Fibroblast of mammary gland (primary cell): ENCODE results near the gene NCF1.
"Not testable (repeated sequence)": the region's sequence is repeated elsewhere in the genome, so short reads cannot be mapped to it uniquely, and the experiment has no call there.

Experiments
- DNase-seq: peaks from one replicate; pipeline ENCODE4 v3.0.0-alpha.2; 2010; ENCODE audit warnings: low read depth
- H3K4me3 ChIP-seq: 2 replicates; pipeline ENCODE4 v1.5.1; 2011; ENCODE audit warnings: low read depth, mild to moderate bottlenecking, low read length, moderate library complexity; ENCODE audit not compliant: control insufficient read depth

Gene NCF1

GRCh38 chr7:74770062-74770461, 3.7 kb upstream of the NCF1 start:
- not testable (repeated sequence) for H3K4me3 ChIP-seq, DNase-seq

GRCh38 chr7:74772093-74772492, 1.7 kb upstream of the NCF1 start:
- not testable (repeated sequence) for H3K4me3 ChIP-seq, DNase-seq

DNA sequence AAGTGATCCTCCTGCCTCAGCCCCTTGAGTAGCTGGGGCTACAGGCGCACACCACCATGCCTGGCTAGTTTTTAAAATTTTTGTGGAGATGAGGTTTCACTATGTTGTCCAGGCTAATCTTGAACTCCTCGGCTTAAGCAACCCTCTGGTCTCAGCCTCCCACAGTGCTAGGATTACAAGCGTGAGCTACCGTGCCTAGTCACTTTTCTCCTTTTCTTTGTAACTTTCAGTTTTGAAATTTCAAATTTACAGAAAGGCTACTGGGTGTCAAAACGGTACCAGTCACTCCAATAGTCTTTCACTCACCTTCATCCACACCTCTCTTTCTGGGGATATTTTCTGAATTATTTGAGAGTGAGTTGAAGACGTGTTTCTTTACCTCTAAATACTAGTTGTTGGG, 1.3 kb downstream of the NCF1 start:
- not testable (repeated sequence) for H3K4me3 ChIP-seq, DNase-seq

DNA sequence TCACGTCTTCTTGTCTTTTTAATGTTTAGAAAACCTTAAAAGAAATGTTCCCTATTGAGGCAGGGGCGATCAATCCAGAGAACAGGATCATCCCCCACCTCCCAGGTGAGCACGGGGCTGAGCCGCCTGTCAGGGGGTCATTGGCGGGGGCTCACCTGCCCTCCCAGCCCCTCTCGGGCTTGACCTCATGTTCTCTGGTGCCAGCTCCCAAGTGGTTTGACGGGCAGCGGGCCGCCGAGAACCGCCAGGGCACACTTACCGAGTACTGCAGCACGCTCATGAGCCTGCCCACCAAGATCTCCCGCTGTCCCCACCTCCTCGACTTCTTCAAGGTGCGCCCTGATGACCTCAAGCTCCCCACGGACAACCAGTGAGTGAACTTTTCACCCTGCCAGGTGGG, 5.2 kb downstream of the NCF1 start:
- not testable (repeated sequence) for DNase-seq, H3K4me3 ChIP-seq

DNA sequence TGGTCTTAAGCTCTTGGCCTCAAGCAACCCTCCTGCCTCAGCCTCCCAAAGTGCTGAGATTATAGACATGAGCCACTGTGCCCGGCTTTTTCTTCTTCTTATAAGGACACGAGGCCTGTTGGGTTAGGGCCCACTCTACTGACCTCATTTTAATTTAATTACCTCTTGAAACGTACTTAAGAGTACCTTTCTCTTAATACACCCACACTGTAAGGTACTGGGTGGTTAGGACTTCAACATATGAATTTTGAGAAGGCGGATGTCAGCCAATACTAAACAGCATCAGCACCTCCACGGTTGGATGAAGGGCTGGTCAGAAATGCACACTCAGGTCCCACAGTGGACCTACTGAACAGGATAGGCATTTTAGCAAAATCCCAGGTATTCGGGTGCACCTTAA, 7.9 kb downstream of the NCF1 start:
- not testable (repeated sequence) for DNase-seq, H3K4me3 ChIP-seq

DNA sequence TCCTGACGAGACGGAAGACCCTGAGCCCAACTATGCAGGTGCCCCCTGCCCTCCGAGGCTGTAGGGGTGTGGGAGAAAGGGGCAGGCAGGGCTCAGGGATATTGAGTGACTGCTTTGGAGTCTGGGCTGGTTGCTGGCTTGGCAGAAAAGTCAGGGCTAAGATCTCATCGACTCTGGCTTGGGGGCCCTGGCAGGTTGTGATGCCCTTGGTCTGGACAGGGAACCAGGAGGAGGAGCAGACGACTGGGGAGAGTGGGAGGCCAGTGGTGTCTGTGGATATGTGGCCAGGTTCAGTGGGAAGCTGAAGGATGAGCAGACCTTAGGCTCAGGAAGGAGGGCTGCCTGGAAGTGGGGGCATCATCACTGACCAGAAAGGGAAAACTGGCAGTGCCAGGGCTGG, 9.8 kb downstream of the NCF1 start:
- DNase-seq, H3K4me3 ChIP-seq: not testable (repeated sequence)

- not testable (repeated sequence) for H3K4me3 ChIP-seq
- DNase-seq = peak; percentile 79
Measured at GRCh38 chr7:74788369-74789150, 14.7 kb downstream of the NCF1 start.

DNA sequence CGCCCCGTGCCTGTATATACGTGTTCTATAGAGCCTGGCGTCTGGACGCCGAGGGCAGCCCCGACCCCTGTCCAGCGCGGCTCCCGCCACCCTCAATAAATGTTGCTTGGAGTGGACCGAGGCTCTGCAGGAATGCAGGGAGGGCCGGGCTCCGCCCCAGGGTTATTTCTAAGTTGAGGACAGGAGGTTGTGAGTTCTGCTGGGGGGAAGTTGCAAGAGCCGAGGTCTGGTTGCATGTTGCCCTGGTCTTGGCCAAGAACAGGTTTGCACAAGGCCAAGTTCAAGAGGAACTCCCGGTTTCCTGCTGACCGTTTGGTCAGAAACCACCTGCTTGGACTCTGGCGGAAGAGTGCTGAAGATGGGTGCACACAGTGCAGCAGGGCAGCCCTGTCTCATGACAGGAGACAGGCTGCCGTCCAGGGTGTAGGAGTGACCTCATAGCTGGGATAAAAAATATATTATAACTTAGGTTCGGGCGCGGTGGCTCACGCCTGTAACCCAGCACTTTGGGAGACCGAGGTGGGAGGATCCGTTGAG, 15.5 kb downstream of the NCF1 start:
- not testable (repeated sequence) for H3K4me3 ChIP-seq, DNase-seq

DNA sequence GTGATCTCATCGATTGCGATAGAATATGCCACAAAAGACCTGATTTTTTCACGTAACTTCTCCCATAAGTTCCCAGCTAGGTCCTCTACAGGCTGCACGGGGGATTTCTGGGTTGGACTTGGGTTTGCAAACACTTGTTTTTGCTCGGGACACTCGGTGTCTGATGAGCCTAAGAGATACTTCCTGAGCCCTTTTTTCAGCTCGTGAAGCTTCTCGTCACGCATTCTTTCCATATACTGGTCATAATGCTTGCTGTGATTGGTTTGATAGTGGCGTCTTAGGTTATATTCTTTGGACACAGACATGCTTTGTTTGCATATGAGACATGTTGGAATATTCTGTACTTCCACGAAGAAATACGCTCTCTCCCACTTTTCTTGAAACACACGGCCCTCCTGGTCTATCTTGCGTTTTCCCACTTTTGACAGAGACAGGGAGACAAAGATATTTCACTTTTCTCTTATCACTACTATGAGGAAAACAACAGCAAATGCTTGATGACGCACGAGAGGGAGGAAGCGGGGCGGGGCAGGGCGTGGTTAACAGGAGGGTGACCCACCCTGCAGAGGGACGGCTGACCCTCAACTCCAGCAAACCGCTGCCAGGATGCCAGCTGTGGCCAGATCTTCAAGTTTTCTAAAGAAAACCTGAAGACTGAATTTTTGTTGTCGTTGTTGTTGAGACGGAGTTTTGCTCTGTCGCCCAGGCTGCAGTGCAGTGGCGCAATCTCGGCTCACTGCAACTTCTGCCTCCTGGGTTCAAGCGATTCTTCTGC, 24.2 kb downstream of the NCF1 start:
- H3K4me3 ChIP-seq, DNase-seq: not testable (repeated sequence)

GRCh38 chr7:74798644-74799043, 24.8 kb downstream of the NCF1 start:
- H3K4me3 ChIP-seq, DNase-seq: not testable (repeated sequence)

DNA sequence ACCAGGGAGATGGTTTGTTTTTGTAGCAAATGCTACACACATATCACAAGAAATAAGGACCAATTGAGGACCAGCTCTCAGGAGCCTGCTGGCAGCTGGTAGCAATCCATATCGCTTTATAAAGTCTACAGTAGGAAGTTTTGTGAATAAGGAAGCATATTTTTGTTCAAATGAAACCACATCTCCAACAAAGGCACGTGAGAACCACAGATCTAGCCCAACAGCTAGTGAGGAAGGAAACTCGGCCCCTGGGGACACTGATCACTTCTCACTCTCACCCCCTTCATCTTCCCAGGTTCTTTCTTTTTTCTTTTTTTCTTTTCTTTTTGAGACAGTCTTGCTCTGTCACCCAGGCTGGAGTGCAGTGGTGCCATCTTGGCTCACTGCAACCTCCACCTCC, 42.1 kb downstream of the NCF1 start:
- DNase-seq, H3K4me3 ChIP-seq: not testable (repeated sequence)

DNA sequence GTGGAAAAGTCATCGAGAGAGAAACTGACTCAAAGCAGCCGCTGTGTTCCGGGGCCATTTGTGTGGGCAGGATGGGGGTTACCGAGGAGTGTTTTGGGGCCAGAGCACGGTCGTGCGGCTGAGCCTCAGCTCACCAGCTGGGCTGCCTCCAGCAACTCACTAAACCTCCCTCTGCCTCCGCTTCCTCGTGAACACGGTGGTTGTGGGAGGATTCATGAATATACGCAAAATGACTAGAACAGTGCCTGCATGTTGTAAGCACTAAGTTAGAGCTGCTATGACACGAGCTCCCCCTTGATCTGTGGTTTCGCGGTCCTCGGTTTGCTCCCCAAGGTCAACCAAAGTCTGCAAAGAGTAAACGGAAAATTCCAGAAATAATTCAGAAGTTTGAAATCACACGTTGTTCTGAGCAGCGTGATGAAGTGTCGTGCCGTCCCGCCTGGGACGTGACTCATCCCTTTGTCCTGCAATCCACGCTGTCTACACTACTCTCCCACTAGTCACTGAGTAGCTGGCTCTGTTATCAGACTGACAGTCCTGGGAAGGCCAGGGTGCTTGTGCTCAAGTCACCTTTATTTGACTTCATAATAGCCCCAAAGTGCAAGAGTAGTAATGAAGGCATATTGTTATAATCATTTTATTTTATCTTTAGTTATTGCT, 46.5 kb downstream of the NCF1 start:
- DNase-seq, H3K4me3 ChIP-seq: not testable (repeated sequence)

GRCh38 chr7:74821259-74821658, 47.4 kb downstream of the NCF1 start:
- DNase-seq, H3K4me3 ChIP-seq: not testable (repeated sequence)

GRCh38 chr7:74829959-74830358, 56.1 kb downstream of the NCF1 start:
- H3K4me3 ChIP-seq, DNase-seq: not testable (repeated sequence)

GRCh38 chr7:74830411-74830810, 56.6 kb downstream of the NCF1 start:
- H3K4me3 ChIP-seq, DNase-seq: not testable (repeated sequence)
